MCF 10A (cell line): ENCODE results near the gene MGMT. TPM values are rescaled to one million over a fixed set of nuclear protein-coding genes. Genes with fewer than 3 reads are reported as not detected.

Experiments used
- BruUV-seq: library from RNA; stranded (reverse); fragments of 400-500 nt; replicated peaks from 2 replicates; lab custom pipeline; 2021; lab: Mats Ljungman, UMichigan
- CTCF ChIA-PET: fragments of 300-600 bp; sonication (Branson Sonifier 250); formaldehyde crosslinking; extraction: SDS; loops from one replicate; lab custom pipeline; 2021; ENCODE audit warnings: antibody characterized with exemption, inconsistent platforms; lab: Yijun Ruan, JAX
- POLR2A ChIA-PET: fragments of 300-600, 350-650 bp; sonication (Branson Sonifier 250); formaldehyde crosslinking; extraction: SDS; loops from one replicate; lab custom pipeline; 2020; ENCODE audit warnings: antibody characterized with exemption, inconsistent platforms; lab: Yijun Ruan, JAX
- DNase-seq: peaks from one replicate; pipeline ENCODE4 v3.0.0-alpha.2; 2018; ENCODE audit not compliant: unreplicated experiment
- H3K27ac Mint-ChIP-seq: one replicate; pipeline ENCODE4 v1.8.0; 2022; ENCODE audit warnings: mild to moderate bottlenecking, low read depth, mixed read lengths; ENCODE audit not compliant: unreplicated experiment
- H3K27me3 Mint-ChIP-seq: one replicate; pipeline ENCODE4 v1.8.0; 2022; ENCODE audit warnings: mixed read lengths; ENCODE audit not compliant: insufficient read depth, unreplicated experiment
- H3K36me3 Mint-ChIP-seq: one replicate; pipeline ENCODE4 v1.8.0; 2022; ENCODE audit warnings: mild to moderate bottlenecking, moderate library complexity, mixed read lengths; ENCODE audit not compliant: insufficient read depth, unreplicated experiment
- H3K4me1 Mint-ChIP-seq: one replicate; pipeline ENCODE4 v1.8.0; 2022; ENCODE audit warnings: mixed read lengths; ENCODE audit not compliant: insufficient read depth, unreplicated experiment
- H3K4me3 Mint-ChIP-seq: one replicate; pipeline ENCODE4 v1.8.0; 2022; ENCODE audit warnings: mild to moderate bottlenecking, moderate library complexity, mixed read lengths; ENCODE audit not compliant: unreplicated experiment
- H3K9me3 Mint-ChIP-seq: one replicate; pipeline ENCODE4 v1.8.0; 2022; ENCODE audit warnings: mixed read lengths; ENCODE audit not compliant: unreplicated experiment
- intact Hi-C: fragments of 100-400 bp; cut with micrococcal nuclease; formaldehyde crosslinking; loops from 2 replicates; pipeline ENCODE4 v1.14.1; 2022
- total RNA-seq: library from RNA; stranded (reverse); gene quantifications from 2 replicates; pipeline ENCODE4 v1.2.3, GENCODE V29; 2022
- TF ChIP-seq, protein P1 (sequence below): fragments of 200-600 bp; IDR thresholded peaks from one replicate; pipeline ENCODE4 v1.8.0; 2022; ENCODE audit warnings: antibody characterized with exemption, mild to moderate bottlenecking; ENCODE audit not compliant: unreplicated experiment

MGMT gene
- total RNA-seq, 1 experiment from 2014 or later = 18.0 TPM

DNA sequence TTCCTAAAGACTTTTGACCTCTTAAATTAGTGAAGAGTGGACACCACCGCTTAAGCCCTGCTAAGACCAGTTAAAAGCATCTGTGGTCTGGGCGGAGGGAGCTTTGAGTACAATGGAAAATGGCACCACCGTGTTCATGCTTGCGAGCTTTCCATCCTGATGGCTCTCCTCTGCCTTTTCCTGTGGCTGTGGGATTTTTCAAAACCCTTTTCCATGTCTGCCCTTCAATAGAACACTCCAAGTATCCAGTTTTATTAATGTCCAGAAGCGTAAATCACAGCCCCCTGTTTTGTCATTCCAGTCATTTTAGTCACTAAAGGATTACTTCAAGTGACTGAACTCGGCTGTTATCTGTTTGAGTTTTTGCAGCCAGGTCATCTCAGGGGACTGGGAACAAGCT, 181.8 kb downstream of the MGMT start:
- Mint-ChIP-seq H3K9me3 (no peaks in the 10 kb centered on the region), H3K27ac (peak overlapping the region; percentile 59), H3K4me3 (no peak overlapping the region), H3K36me3 (peaks cover 6% of the 10 kb centered on the region), H3K27me3 (no peaks in the 10 kb centered on the region), H3K4me1 (no peaks in the 10 kb centered on the region)
- intact Hi-C loops = no loop called here
- TF ChIP-seq, protein P1, sequence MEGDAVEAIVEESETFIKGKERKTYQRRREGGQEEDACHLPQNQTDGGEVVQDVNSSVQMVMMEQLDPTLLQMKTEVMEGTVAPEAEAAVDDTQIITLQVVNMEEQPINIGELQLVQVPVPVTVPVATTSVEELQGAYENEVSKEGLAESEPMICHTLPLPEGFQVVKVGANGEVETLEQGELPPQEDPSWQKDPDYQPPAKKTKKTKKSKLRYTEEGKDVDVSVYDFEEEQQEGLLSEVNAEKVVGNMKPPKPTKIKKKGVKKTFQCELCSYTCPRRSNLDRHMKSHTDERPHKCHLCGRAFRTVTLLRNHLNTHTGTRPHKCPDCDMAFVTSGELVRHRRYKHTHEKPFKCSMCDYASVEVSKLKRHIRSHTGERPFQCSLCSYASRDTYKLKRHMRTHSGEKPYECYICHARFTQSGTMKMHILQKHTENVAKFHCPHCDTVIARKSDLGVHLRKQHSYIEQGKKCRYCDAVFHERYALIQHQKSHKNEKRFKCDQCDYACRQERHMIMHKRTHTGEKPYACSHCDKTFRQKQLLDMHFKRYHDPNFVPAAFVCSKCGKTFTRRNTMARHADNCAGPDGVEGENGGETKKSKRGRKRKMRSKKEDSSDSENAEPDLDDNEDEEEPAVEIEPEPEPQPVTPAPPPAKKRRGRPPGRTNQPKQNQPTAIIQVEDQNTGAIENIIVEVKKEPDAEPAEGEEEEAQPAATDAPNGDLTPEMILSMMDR = no peak
- CTCF ChIA-PET = interaction anchor here (0.6 to 0.7 kb wide), 2 partner anchors 53 to 107 kb away, joined by 3 read pairs; no protein-coding TSS in a partner anchor
- no TSS peak for BruUV-seq
- POLR2A ChIA-PET = no interaction called here
- DNase-seq = no peak

DNA sequence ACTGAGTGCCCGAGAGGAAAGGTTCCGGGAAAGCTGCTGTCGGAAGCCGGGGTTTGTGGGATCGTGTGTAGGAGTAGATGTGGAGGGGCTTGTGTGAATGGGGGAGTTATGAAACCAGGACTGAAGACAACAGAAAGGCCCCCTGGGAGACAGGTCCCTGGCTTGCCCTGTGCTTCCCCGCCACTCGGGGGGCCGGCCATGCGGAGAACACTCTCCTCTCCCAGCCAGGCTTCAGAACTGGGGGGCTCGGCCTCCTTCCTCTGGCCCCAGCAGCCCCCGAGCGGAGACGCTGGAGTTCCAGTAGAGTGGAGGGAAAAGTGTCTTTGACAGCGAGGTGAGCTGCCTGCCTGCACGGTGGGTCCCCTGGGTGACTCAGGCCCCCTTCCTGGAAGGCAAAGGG, 185.0 kb downstream of the MGMT start:
- Mint-ChIP-seq H3K9me3 (no peaks in the 10 kb centered on the region), H3K27me3 (no peaks in the 10 kb centered on the region), H3K4me1 (no peaks in the 10 kb centered on the region), H3K36me3 (no peaks in the 10 kb centered on the region), H3K4me3 (no peak overlapping the region), H3K27ac (no peak overlapping the region)
- TF ChIP-seq, protein P1 = no peak
- DNase-seq = no peak
- BruUV-seq = no TSS peak
- intact Hi-C loops = no loop called here
- ChIA-PET CTCF (no interaction called here), POLR2A (no interaction called here)

DNA sequence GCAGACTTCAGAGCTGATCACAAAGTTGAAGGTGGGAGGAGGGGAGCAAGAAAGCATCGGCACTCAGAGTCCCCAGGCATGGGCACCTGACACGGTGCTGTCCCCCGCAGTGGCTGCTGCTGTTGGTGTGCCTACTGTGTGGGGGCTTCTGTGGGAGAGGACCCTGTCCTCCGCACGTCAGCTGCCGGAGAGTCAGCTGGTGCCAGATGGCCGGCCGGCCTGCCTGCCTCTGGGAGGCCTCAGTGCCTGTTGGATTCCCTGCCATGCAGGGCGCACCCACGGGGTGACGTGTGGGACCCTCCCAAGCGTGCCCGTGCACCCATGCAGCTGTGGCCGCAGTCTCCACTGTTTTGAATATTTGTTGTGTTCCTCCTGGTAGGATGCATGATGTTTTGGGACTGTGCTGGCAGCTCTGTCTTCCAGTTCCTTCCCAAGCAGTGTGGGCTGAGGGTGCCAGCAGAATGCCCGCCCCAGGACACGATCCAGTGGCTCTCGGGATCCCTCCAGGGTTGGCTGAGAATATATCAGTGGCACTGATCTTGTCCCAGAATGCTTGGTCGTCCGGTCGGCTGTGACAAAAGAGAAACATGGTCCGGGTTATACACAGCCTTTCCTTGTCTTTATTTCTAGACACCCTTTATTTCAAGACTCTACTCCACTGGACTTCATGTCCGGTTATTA, 185.6 kb downstream of the MGMT start:
- Mint-ChIP-seq H3K27me3 (no peaks in the 10 kb centered on the region), H3K36me3 (no peaks in the 10 kb centered on the region), H3K4me3 (no peak overlapping the region), H3K27ac (no peak overlapping the region), H3K9me3 (no peaks in the 10 kb centered on the region), H3K4me1 (no peaks in the 10 kb centered on the region)
- ChIA-PET POLR2A (no interaction called here), CTCF (interaction anchor here (0.6 kb wide), 1 partner anchor 9 kb away, joined by 4 read pairs; no protein-coding TSS in a partner anchor)
- intact Hi-C loops = no loop called here
- TF ChIP-seq, protein P1 = no peak
- DNase-seq = no peak
- no TSS peak for BruUV-seq

DNA sequence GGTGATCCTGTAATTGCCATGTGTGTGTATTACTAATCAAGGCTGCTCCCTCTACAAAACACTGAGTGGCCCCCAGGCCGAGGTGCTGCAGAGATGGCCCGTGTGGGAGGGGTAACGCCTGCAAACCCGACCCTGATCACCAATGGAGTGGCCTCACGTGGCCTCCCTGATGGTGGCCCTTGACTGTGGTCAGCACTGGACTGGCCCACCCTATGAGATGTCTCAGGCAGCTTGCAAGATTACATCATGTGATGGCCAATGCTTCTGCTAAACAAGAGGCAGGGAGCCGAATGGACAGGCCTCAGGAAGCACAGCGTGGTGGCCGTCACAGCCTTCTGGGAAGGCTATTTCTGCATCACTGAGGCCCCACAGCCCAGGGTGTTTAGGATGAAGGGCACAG, 186.4 kb downstream of the MGMT start:
- intact Hi-C loops = no loop called here
- ChIA-PET CTCF (no interaction called here), POLR2A (no interaction called here)
- Mint-ChIP-seq H3K36me3 (no peaks in the 10 kb centered on the region), H3K27me3 (no peaks in the 10 kb centered on the region), H3K27ac (no peak overlapping the region), H3K4me1 (no peaks in the 10 kb centered on the region), H3K4me3 (no peak overlapping the region), H3K9me3 (no peaks in the 10 kb centered on the region)
- TF ChIP-seq, protein P1 = no peak
- no TSS peak for BruUV-seq
- DNase-seq = no peak
